GM12892 (cell line): ENCODE data around the gene MAP7D2.

Experiments used
- POLR2A ChIP-seq: IDR thresholded peaks from 2 replicates; pipeline ENCODE4 v1.6.1; 2011; ENCODE audit warnings: low read depth, low read length, control low read depth
- TAF1 ChIP-seq: IDR thresholded peaks from 2 replicates; pipeline ENCODE4 v1.6.1; 2011; ENCODE audit warnings: low read depth, mild to moderate bottlenecking, control low read depth, low read length, borderline replicate concordance

- TF ChIP-seq POLR2A (no peak), TAF1 (no peak)
These were observed 130.2 kb downstream of the MAP7D2 start for GRCh38 chrX:19986531-19986930.
